ENCODE data around the gene DCP1B. TPM values are rescaled to one million over a fixed set of nuclear protein-coding genes. Genes with fewer than 3 reads are reported as not detected.
A peak's percentile ranks its signal among the peaks of the same experiment; 100 is the strongest.

Gene DCP1B
- total and polyA plus RNA-seq, 12 donors, result 1.1 to 4.9 (median 2.0) TPM

- 32 to 41% methylated on average over 4 of the region's 4 CpGs for WGBS, 2 donors
- Histone ChIP-seq H3K27me3 (peaks cover 0 to 7% (median 0%) of the 10 kb centered on the region in 7 donors), H3K9me3 (no peaks in the 10 kb centered on the region), H3K27ac (peak overlapping the region in 2 of 10 donors; percentile 10 to 28), H3K4me1 (peaks cover 0 to 77% (median 35%) of the 10 kb centered on the region in 9 donors), H3K4me3 (no peak overlapping the region), H3K36me3 (no peaks in the 10 kb centered on the region)
- no peak for DNase-seq
- TF ChIP-seq CTCF (IDR thresholded peaks at IDR 0.05), result no peak
- peak in 1 of 8 donors; percentile 32 for ATAC-seq
- intact Hi-C loops (cut with DNase I), result loop anchor here in 1 of 10 donors (10.0 kb wide), 1 partner anchor 223 kb away; no protein-coding TSS in a partner anchor
Measured at GRCh38 chr12:2027351-2027750, 23.1 kb upstream of the DCP1B start.

GRCh38 chr12:2023365-2023764 is 19.1 kb upstream of the DCP1B start:
- Histone ChIP-seq H3K27me3 (no peaks in the 10 kb centered on the region), H3K27ac (no peak overlapping the region), H3K4me3 (no peak overlapping the region), H3K9me3 (no peaks in the 10 kb centered on the region), H3K36me3 (no peaks in the 10 kb centered on the region), H3K4me1 (peaks cover 0 to 63% (median 36%) of the 10 kb centered on the region in 9 donors)
- 30 to 40% methylated on average over 3 of the region's 3 CpGs for WGBS, 2 donors
- TF ChIP-seq CTCF (IDR thresholded peaks at IDR 0.05), result no peak
- no peak for DNase-seq
- intact Hi-C loops (cut with DNase I), result loop anchor here in 1 of 10 donors (10.0 kb wide), 1 partner anchor 219 kb away; no protein-coding TSS in a partner anchor
- ATAC-seq, result no peak

GRCh38 chr12:2020511-2020910 is 16.3 kb upstream of the DCP1B start:
- ATAC-seq, result no peak
- Histone ChIP-seq H3K27me3 (no peaks in the 10 kb centered on the region), H3K4me1 (peaks cover 0 to 70% (median 47%) of the 10 kb centered on the region in 9 donors), H3K27ac (peak overlapping the region in 1 of 10 donors; percentile 2), H3K36me3 (no peaks in the 10 kb centered on the region), H3K4me3 (no peak overlapping the region), H3K9me3 (no peaks in the 10 kb centered on the region)
- DNase-seq, result no peak
- 92 to 93% methylated on average over 3 of the region's 3 CpGs for WGBS, 2 donors
- intact Hi-C loops (cut with DNase I), result loop anchor here in 1 of 10 donors (10.0 kb wide), 1 partner anchor 216 kb away; no protein-coding TSS in a partner anchor
- TF ChIP-seq CTCF (IDR thresholded peaks at IDR 0.05), result no peak

GRCh38 chr12:2019126-2019525 is 14.9 kb upstream of the DCP1B start:
- Histone ChIP-seq H3K4me3 (no peak overlapping the region), H3K9me3 (no peaks in the 10 kb centered on the region), H3K4me1 (peaks cover 0 to 82% (median 60%) of the 10 kb centered on the region in 9 donors), H3K36me3 (no peaks in the 10 kb centered on the region), H3K27ac (peak overlapping the region in 2 of 10 donors; percentile 22 to 63), H3K27me3 (no peaks in the 10 kb centered on the region)
- intact Hi-C loops (cut with DNase I), result no loop called here
- no peak for TF ChIP-seq CTCF (IDR thresholded peaks at IDR 0.05)
- DNase-seq (no peak), ATAC-seq (no peak)
- WGBS, 2 donors, result 75 to 84% methylated on average over 2 of the region's 2 CpGs

All from heart right ventricle (tissue), 16 donors.